GM18520 (cell line): ENCODE measurements around the gene SAMD4B.

Experiments used
- ATAC-seq: cut with Tn5 transposase; IDR thresholded peaks from one replicate; pipeline ENCODE4 v1.9.1; 2021; ENCODE audit not compliant: unreplicated experiment

The SAMD4B gene

DNA sequence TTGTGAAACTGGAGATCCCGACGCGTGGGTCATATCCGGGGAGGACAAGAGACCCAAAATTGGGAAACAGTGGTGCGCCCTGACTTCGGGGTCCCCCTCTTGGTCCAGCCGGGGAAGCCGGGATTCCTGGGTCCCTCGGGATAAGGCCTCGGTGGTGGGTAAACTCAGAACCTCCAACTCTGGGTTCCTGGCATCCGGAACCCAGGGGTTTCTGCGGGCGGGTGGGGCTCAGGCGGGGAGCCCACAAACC is 65.1 kb downstream of the SAMD4B start:
- ATAC-seq: no peak

- no peak for ATAC-seq
Measured at GRCh38 chr19:39407660-39408391, 65.6 kb downstream of the SAMD4B start.

GRCh38 chr19:39408392-39409207 is 66.4 kb downstream of the SAMD4B start:
- ATAC-seq: no peak

- no peak for ATAC-seq
Measured at GRCh38 chr19:39409208-39410016, 67.2 kb downstream of the SAMD4B start.

DNA sequence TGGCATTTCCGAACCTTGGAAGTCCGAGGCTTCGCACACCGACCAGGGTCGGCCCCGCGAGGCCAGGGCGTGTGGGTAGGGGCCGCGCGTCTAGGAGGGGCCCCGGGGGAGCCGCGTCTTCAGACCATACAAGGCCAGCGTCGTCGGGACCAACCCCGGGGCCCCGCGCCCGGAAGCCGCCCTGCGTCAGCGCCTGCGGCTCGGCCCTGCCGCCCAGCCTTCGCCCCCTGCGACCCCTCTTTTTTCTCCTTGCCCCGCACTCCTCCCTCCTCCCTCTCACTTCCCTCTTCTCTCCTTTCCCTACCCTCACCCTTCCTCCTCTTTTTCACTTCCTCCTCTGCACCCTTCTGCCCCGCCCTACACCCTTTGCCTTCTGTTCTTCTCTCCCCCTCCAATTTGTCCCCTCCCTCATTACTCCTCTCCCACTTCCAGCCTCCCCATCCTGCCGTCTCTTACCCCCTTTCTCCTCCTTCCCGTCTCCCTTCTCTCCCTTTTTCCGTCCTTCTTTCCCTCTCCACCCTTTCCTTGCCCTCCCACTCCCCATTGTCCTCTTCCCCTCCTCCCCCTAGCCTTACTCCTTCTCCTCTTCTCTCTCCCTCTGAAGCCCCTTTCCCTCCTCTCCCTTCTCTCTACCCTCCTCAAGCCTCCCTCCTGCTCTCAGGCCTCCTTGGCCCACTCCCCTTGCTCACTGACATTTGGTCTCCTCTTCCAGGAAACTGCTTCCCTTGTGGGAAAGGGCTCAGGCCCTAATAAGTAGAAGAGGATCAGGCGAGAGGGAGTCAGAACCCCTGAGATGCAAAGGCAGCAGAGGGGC is 68.0 kb downstream of the SAMD4B start:
- ATAC-seq: no peak

DNA sequence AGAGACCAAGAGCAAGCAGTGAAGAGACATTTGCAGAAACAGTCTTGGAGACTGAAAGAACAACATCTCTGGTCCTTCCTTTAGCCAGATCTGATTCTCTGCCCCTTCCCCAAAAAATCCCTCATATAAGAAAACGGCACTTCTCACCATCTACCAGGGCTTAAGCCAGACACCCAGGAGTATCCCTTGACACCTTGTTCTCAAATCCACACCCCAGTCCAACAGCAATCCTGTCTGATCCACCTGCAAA is 68.5 kb downstream of the SAMD4B start:
- no peak for ATAC-seq

GRCh38 chr19:39411081-39411831 is 69.0 kb downstream of the SAMD4B start:
- ATAC-seq: no peak

DNA sequence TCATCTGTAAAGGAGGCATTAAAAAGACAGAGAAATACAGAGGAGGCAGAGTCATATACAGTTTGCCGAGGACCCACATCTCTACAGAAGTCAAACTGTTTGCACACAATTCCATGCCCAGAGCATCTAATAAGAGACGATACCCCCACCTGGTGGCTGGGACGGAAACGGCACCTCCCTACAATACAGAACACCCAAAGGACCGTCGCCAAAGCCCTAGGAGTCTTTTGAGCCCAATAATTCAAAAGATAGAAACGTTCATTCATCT is 69.5 kb downstream of the SAMD4B start:
- peak; percentile 18 for ATAC-seq

- peak; percentile 39 for ATAC-seq
Measured at GRCh38 chr19:39412100-39412866, 70.1 kb downstream of the SAMD4B start, which contains the start of gene PLEKHG2. Gene PLEKHG2, plus strand, starts transcription at chr19:39412669. Its CDS starts 1,418 bp downstream, at chr19:39414087.

- ATAC-seq: no peak
Measured at GRCh38 chr19:39412867-39413271, 70.6 kb downstream of the SAMD4B start.

GRCh38 chr19:39413272-39413910 is 71.2 kb downstream of the SAMD4B start:
- no peak for ATAC-seq

DNA sequence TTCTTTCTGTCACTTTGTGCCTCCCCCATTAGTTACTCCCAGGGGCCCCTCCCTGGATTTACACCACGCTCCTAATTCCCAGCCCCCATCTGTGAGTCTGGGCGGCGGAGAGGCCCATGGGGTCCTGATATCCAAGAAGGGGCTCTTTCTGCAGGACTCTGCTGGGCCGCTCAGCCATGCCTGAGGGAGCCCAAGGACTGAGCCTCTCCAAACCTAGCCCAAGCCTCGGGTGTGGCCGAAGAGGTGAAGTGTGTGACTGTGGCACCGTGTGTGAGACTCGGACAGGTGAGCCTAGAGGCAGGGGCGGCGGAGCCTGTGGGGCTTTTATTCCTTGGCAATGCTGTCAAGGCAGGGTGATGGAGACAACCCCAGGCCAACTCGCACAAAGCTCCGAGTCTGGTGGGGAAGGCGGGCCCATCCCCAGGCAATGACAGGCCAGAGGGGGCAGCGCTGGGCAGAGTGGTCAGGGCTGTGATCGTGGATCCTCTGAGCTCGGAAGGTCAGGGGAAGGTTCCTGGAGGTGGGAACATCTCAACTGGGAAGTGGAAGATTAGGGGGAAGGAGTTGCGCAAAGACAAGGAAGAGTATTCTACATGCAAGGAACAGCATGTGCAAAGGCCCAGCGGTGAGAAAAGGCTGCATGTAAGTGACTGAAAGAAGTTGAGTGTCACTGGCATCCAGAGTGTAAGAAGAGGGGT is 71.8 kb downstream of the SAMD4B start:
- no peak for ATAC-seq

DNA sequence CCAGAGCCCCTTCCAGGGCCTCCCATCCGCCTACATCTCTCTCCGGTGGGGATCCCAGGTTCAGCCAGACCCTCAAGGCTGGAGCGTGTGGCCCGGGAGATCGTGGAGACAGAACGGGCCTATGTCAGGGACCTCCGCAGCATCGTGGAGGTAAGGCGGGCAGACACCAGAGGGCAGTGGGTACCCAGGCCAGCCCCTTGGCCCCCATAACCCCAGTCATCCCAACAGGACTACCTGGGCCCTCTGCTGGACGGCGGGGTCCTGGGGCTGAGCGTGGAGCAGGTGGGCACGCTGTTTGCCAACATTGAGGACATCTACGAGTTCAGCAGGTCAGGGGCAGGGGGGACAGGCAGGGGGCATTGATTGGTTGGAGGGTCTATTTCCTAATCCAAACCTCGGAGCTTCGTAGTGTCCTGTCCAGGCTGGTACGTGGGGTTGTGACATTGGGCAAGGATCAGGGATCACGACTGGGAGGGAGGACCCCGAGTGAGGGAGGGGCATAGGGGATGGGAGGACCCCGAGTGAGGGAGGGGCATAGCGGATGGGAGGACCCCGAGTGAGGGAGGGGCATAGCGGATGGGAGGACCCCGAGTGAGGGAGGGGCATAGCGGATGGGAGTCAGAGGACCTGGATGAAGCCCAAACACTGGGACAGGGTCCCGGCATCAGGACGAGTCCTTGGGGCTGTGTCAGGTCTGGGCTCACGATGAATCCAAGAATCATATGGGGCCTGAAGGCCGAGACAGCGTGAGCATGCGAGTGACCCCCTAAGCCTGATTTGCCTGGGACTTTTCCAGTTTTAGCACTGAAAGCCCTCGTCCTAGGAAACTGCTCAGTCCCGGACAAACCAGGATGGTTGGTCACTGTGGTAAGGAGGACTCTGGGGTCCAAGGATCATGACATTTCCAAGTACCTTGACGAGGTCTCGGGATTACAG is 73.2 kb downstream of the SAMD4B start:
- ATAC-seq: no peak

- no peak for ATAC-seq
Measured at GRCh38 chr19:39416152-39417120, 74.2 kb downstream of the SAMD4B start.

DNA sequence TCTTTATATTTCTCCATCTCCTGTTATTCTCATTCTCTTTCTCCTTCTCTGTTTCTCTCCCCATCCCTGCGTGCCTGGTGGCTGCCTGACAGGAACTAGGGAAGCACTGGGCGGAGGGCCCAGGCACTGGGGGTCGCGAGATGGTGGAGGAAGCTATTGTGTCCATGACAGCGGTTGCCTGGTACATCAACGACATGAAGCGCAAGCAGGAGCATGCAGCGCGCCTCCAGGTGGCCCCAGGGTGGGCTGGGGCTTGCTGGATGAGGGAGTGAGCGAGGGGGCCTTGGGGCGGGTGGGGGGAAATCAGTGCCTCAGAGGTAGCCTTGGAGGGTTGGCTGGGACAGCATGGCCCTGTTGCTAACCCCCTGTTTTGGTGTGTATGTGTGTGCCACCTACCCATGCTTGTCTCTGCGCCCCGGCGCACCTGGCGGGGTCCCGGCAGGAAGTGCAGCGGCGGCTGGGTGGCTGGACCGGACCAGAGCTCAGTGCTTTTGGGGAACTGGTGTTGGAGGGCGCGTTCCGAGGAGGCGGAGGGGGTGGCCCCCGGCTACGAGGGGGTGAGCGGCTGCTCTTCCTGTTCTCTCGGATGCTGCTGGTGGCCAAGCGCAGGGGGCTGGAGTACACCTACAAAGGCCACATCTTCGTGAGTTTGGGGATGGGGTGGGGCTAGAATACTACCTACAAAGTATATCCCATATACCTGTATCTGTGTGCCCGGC is 75.4 kb downstream of the SAMD4B start:
- no peak for ATAC-seq

DNA sequence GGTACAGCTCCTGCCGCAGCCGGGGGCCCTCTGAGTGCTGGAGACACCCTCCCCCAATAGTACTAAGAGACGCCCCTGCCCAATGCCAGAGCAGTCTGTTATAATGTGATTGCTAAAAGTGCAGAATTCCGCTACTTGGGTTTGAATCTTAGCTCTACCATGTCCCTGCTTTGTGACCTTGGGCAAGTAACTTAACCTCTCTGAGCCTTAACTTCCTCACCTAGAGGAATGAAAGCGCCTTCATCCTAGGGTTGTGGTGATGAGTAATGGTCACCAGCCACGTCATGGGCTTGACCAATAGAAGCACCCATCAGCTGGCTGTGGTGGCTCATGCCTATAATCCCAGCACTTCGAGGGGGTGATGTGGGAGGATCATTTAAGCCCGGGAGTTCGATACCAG is 76.8 kb downstream of the SAMD4B start:
- ATAC-seq: no peak
